Measurements from ENCODE around the gene ZIC4. TPM values are rescaled to one million over a fixed set of nuclear protein-coding genes. Genes with fewer than 3 reads are reported as not detected.

ZIC4 gene
- total and polyA plus RNA-seq, 9 of the 15 experiments (the other 6 are each of a cell fraction or from before 2014, with no cell fraction given), result not detected

GRCh38 chr3:147410526-147411237, 4.3 kb upstream of the ZIC4 start:
- Histone ChIP-seq H3K4me2 (ENCODE audit: insufficient read depth, low read length) (no peak overlapping the region), H3K9me3 (replicated peaks; ENCODE audit: control insufficient read depth, insufficient read depth, low read depth, low read length) (no peaks in the 10 kb centered on the region), H3K4me1 (replicated peaks in 1 of 2; ENCODE audit: control insufficient read depth in 2 of 2, insufficient read depth in 2 of 2, low read length in 2 of 2) (peaks cover 0 to 4% of the 10 kb centered on the region in 2 experiments; a peak in 1 of 5 replicates), H2AFZ (ENCODE audit: low read depth, low read length) (no peak overlapping the region), H3K27ac (ENCODE audit: extremely low read depth, low read depth, low read length) (no peak overlapping the region), H3K36me3 (ENCODE audit: control insufficient read depth, insufficient read depth, low read length) (no peaks in the 10 kb centered on the region), H3K9me1 (ENCODE audit: control insufficient read depth, insufficient read depth, low read length) (no peaks in the 10 kb centered on the region), H3K9ac (ENCODE audit: insufficient read depth in 1 of 2, low read depth in 2 of 2, low read length in 2 of 2) (no peak overlapping the region), H3K27me3 (ENCODE audit: control insufficient read depth in 2 of 2, insufficient read depth in 2 of 2, low read length in 2 of 2) (peaks cover 3 to 33% of the 10 kb centered on the region in 2 experiments; a peak in 3 of 5 replicates), H4K20me1 (replicated peaks; ENCODE audit: control insufficient read depth, insufficient read depth, low read length) (no peaks in the 10 kb centered on the region), H3K79me2 (ENCODE audit: control insufficient read depth, insufficient read depth, low read length) (no peaks in the 10 kb centered on the region), H3K4me3 (no peak overlapping the region)
- no peak for DNase-seq (ENCODE audit: extremely low read depth in 1 of 4, low spot score in 3 of 4)
- no TSS peak for BruUV-seq (replicated peaks)
- ChIA-PET CTCF (ENCODE audit: low intra/inter-chr PET ratio) (no interaction called here), POLR2A (no interaction called here)
- no peak for FAIRE-seq
- no peak for ATAC-seq
- 15% methylated on average over 37 of the region's 61 CpGs for WGBS (ENCODE audit: insufficient coverage, low coverage, missing lambda C conversion rate)
- intact Hi-C loops (cut with micrococcal nuclease) (no loop called here), in situ Hi-C loops (cut with MboI) (no loop called here)
- no peak for TF ChIP-seq ELF2 (CRISPR knock-in tag; IDR thresholded peaks at IDR 0.05)
- no peak for TF ChIP-seq ZBTB1 (CRISPR knock-in tag; IDR thresholded peaks at IDR 0.05; ENCODE audit: borderline replicate concordance, low read depth)
- TF ChIP-seq KDM2B (CRISPR knock-in tag; IDR thresholded peaks at IDR 0.05), result no peak
- TF ChIP-seq BACH1 (tag; IDR thresholded peaks at IDR 0.05), result no peak
- TF ChIP-seq, protein P1, sequence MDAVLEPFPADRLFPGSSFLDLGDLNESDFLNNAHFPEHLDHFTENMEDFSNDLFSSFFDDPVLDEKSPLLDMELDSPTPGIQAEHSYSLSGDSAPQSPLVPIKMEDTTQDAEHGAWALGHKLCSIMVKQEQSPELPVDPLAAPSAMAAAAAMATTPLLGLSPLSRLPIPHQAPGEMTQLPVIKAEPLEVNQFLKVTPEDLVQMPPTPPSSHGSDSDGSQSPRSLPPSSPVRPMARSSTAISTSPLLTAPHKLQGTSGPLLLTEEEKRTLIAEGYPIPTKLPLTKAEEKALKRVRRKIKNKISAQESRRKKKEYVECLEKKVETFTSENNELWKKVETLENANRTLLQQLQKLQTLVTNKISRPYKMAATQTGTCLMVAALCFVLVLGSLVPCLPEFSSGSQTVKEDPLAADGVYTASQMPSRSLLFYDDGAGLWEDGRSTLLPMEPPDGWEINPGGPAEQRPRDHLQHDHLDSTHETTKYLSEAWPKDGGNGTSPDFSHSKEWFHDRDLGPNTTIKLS (IDR thresholded peaks at IDR 0.05; ENCODE audit: borderline replicate concordance, low read depth), result no peak
- no peak for TF ChIP-seq NR3C1 (CRISPR knock-in tag; IDR thresholded peaks at IDR 0.05)
- no peak for TF ChIP-seq FOS (IDR thresholded peaks at IDR 0.05; ENCODE audit: extremely low read depth, insufficient read length)

All from K562 (cell line).